ENCODE measurements around the gene FUT8.

FUT8 gene

GRCh38 chr14:65412032-65412846 is at the start of gene FUT8:
FUT8 (plus strand) TSS chr14:65412730; CDS start chr14:65561564, 148,834 bp downstream.
- peak; percentile 75 for DNase-seq

DNA sequence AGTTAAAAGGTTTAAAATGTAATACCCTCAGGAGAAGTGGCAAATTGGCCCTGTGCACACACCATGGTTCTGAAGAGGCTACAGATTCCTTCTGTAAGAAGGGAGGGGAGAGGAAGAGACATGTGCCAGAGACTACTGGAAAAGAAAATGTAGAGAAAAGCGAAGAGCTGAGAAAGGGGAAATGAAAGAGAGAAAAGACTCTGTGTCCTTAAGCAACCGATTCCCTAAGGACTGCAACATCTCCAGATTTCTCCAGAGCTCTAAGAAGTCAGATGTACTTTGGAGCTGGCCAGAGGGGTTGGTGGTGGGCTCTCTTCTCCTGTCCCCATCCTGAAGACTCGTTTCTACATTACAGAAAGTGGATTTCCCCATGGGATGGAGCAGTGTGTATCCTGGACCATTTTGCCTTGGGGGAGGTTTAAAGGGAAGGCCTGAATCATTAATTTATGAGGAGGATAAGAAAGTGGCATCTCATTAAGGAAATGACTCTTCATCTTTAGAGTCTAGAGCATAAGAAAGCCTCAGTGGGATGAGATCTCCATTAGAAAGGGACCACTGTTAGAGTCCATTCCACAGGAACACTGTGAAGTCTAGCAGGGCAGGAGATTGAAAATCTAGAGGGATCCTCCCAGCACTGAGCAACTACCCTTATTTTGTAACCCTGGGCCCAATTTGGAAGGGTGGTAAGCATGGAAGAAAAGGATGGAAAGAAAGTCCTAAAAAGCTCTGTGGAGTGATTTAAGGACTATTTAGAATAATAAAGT is 45.5 kb upstream of the FUT8 start:
- DNase-seq: no peak

- DNase-seq: no peak
Observed at GRCh38 chr14:65369560-65369959, 43.0 kb upstream of the FUT8 start.

DNA sequence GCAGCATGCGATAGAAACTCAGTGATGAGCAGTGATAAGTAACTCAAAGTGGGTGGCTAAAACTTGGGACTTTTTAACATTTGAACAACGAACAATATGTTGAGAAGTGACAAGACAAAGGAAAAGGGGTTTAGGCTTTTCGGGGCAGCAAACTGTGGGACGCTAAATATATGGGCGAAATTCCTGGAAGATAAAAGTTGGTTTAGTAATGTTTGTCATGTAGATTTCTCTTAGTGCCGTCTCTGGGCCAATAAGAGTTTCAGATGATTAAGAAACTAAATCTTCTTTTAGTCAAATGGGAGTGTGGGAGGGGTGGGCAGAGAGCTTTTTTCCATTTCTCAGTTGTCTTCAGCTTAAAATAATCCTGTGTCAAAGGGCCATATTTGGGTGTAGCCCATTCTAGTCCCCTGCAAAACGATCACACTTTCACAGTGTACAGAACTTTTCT is 41.7 kb upstream of the FUT8 start:
- DNase-seq: no peak

DNA sequence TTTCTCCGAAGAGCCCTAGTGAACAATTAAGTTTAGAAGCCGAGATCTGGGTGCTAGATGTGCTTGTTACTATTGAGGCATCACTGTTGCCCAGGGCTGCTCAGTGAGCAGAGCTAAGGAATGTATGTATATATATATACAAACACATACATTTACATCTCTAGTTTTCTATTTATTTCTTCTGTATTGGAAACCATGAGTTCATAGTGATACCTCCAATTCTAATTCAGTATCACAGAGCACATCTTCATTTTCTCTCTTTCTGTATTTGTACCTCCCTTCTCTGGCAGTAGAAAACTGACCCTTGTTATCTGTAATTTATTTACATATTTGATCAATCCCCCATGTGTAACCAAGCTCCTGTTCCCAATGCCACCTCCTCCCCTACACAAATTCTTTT is 40.7 kb upstream of the FUT8 start:
- DNase-seq: no peak

- no peak for DNase-seq
Observed at GRCh38 chr14:65373016-65373670, 39.4 kb upstream of the FUT8 start.

DNA sequence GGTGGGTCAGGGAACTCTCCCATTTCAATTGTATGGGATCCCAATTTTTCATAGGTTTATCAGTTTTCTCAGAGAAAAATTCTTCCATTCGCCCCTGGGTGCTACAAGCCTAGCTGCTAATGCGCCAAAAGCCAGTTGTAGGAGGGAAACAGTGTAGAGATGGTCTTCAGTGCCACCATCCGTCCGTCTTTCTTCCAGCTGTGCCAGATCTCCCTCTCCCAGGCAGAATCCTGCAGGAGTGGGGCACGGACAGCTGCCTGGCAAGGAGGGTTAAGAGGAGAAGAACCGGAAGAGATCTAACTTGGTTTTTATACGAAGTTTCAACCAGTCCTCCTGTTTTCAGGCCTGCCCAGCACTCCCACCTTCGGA is 38.9 kb upstream of the FUT8 start:
- no peak for DNase-seq

DNA sequence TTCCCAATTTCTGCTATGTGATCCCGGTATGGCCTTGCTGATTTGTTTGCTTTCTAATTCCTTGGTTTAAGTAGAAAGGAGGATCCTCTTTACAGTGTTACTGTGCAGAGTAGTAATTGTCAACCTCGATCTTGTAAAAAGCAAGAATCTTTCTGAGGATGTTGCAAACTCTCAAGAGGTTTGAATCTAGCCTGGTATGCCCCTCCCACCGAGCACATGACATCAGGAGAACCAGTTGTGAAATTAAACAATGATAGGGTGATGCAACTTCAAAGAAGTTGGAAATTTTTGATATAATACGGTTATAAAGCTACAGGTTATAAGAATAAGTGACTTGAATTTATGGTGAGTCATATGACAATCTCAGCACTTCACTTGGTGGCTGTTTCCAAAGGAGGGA is 35.0 kb upstream of the FUT8 start:
- DNase-seq: no peak

- DNase-seq: no peak
Observed at GRCh38 chr14:65382586-65382985, 29.9 kb upstream of the FUT8 start.

DNA sequence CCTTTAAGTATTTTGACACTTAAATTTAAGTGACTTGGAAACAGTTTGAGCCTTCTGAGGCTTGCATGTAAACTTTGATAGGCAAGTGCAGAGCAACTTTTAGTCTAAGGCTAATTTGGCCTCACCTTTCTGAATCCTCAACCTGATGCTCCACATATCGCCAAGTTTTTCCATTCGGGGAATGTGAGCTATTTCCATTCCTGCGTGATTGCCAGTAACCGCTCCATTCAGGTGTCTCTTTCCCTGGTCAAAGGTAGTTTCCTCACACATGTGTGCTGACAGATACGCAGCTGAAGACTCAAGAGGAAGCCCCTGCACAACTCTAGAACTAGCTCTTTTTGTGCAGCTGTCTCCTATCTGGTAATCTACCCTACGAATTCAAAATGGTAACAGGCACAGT is 25.4 kb upstream of the FUT8 start:
- no peak for DNase-seq

DNA sequence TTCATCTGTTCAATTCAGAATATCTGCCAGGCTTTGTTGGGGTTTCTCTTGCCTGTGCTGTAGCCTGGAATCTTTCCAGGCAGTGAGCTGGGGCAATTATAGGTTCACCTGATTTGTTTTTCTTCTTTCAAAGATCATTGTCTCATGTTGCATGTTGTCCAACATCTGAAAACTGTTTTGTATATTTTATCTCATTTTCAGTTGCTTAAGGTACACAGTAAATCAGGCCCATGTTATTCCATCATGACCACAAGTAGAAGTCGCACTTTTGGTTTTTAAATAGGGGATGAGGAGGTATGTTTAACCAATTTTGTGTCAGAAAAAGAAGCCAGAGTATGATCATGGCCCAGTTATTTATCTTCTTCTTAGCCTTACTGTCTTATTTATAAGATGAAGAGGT is 24.9 kb upstream of the FUT8 start:
- no peak for DNase-seq

GRCh38 chr14:65392296-65392695 is 20.2 kb upstream of the FUT8 start:
- no peak for DNase-seq

GRCh38 chr14:65396082-65396910 is 16.2 kb upstream of the FUT8 start:
- no peak for DNase-seq

GRCh38 chr14:65403231-65403630 is 9.3 kb upstream of the FUT8 start:
- DNase-seq: no peak

GRCh38 chr14:65408113-65408512 is 4.4 kb upstream of the FUT8 start:
- DNase-seq: no peak

- DNase-seq: no peak
Observed at GRCh38 chr14:65410640-65411039, 1.9 kb upstream of the FUT8 start.

GRCh38 chr14:65411656-65412031 is 886 bp upstream of the FUT8 start:
- DNase-seq: peak; percentile 79

DNA sequence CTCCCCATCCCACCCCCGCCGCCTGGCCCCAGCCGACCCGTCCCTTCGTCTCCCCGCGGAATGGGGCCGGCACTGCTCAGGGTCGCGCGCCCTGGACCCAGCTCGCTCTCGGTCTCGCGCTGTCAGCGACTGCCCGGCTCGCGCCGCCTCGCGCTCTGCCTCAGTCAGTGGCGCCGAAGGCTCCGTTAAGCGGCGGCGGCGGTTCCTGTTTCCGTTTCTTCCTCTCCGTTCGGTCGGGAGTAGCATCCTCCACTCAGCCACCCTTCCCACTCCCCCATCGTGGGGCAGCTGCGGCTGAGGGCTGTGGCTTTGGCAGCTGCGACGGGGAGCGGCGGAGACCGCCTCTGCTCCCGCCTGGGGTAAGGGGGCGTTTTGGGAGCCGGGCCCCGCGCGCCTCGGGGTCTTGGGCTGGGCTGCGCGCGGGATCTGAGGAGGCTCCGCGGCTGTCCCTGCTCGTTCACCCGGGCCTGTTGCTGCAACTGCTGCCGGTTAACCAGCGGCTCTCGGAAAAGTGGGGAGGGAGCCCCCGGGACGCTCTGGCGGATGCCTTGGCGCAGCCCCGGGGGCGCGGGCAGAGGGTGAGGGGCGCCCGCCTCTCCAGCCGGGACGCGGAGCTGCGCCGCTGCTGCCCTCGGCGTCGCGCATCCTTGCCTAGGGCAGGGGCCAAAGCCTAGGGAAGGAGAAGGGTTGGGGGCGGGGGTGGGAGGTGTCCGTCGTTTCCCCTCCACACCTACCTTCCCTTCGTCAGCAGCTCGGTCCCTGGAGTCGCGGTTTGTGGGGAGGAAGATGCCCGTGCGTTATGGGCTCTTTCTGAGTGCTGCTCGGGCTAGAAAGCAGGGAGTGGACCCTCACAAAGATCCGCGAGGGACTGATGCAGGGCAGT is 567 bp downstream of the FUT8 start:
- no peak for DNase-seq

DNA sequence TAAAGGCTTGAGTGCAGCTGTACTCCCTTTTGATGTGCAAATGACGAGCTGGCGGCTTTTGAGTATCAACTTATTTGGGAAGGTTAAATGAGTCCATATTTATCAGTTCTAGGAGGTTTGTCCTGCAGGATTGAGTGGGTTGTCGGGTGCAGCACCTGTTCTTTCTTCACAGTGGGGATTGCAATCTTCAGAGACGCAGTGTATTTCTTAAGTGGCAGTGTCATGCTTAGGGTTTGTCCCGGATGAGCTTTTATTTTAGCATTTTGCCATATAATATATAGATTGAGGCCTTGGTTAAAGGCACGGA is 1.2 kb downstream of the FUT8 start:
- DNase-seq: no peak

DNA sequence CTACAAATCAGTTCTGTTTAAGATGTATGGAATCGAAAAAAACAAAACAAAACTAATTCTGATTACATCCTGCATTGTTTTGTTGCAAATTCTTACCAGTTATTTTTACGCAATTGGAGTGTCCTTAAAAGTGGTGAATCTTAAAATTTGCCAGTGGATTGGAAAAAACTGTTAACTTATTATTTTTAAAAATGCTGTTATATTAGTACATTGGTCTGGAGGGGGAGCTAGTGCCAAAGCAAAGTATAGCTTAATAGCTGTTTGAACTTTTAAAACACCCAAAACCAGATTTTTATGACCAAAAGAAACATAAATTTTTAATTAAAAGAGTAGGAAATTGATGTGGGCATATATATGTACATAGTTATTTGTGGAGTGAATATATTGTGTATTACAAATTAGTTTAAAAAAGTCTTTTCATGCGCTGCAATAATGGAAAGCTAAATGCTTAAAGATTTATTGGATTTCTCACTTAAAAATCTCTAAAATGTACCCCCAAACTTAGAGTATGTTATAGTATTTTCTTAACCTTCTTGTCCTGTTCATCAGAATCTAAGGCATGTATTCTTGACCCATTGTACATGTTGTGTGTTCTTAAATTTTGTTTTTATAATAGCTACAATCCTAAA is 2.5 kb downstream of the FUT8 start:
- peak; percentile 27 for DNase-seq

- DNase-seq: no peak
Observed at GRCh38 chr14:65415613-65416012, 3.1 kb downstream of the FUT8 start.

All from KG1 (cell line).